AG04449 (cell line): ENCODE measurements around the gene AFAP1.

Source experiments
- CTCF ChIA-PET: fragments of 350-600 bp; formaldehyde crosslinking; extraction: SDS; loops from one replicate; lab custom pipeline; 2021; ENCODE audit warnings: antibody characterized with exemption; lab: Yijun Ruan, JAX
- POLR2A ChIA-PET: fragments of 400-600, 350-600 bp; formaldehyde crosslinking; extraction: SDS; loops from one replicate; lab custom pipeline; 2020; ENCODE audit warnings: antibody characterized with exemption, inconsistent platforms; lab: Yijun Ruan, JAX
- DNase-seq: peaks from one replicate; pipeline ENCODE4 v3.0.0-alpha.2; 2010; ENCODE audit warnings: low read depth, low spot score
- H3K4me3 ChIP-seq: 2 replicates; pipeline ENCODE4 v1.5.1; 2011; ENCODE audit warnings: low read depth, mild to moderate bottlenecking, control low read depth, low read length
- TF ChIP-seq, protein P1 (sequence below): IDR thresholded peaks from one replicate; pipeline ENCODE4 v1.5.1; 2011; ENCODE audit warnings: mild to moderate bottlenecking, moderate library complexity, low read length, control low read depth, inconsistent platforms; ENCODE audit not compliant: insufficient read depth; ENCODE audit errors: missing control alignments

The AFAP1 gene

DNA sequence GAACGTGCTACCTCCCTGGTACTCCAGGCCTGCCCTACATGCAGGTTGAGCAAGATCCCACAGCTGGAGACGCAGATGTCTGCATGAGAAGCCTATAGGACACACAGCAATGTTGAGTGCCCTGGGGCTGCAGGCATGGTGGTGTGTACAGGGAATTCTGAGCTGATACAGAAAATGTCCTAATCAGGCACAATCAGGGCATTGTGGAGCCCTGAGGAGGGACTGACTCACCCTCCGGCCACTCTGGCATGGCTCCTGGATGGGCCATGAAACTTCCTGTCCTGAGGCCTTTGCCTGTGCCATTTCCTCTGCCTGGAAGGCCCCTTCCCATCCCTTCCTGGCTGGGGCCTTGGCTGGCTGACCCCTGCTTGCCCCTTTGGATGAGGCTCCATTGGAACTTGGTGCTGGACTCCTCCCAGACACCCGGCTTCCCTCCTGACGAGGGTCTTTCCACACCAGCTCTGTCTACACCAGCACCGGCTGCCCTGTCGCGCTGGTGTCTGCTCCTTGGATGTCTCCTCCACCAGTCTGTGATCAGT lies 16.7 kb upstream of the AFAP1 start:
- no peak overlapping the region for H3K4me3 ChIP-seq
- ChIA-PET POLR2A (interaction anchor here (1.4 kb wide), 1 partner anchor 17 kb away, joined by 4 read pairs; the partner anchor contains the start of gene AFAP1), CTCF (interaction anchor here (1.1 to 1.7 kb wide), 2 partner anchors 13 to 154 kb away, joined by 3 to 5 read pairs; no protein-coding TSS in a partner anchor)
- no peak for DNase-seq
- TF ChIP-seq, protein P1, sequence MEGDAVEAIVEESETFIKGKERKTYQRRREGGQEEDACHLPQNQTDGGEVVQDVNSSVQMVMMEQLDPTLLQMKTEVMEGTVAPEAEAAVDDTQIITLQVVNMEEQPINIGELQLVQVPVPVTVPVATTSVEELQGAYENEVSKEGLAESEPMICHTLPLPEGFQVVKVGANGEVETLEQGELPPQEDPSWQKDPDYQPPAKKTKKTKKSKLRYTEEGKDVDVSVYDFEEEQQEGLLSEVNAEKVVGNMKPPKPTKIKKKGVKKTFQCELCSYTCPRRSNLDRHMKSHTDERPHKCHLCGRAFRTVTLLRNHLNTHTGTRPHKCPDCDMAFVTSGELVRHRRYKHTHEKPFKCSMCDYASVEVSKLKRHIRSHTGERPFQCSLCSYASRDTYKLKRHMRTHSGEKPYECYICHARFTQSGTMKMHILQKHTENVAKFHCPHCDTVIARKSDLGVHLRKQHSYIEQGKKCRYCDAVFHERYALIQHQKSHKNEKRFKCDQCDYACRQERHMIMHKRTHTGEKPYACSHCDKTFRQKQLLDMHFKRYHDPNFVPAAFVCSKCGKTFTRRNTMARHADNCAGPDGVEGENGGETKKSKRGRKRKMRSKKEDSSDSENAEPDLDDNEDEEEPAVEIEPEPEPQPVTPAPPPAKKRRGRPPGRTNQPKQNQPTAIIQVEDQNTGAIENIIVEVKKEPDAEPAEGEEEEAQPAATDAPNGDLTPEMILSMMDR = no peak

DNA sequence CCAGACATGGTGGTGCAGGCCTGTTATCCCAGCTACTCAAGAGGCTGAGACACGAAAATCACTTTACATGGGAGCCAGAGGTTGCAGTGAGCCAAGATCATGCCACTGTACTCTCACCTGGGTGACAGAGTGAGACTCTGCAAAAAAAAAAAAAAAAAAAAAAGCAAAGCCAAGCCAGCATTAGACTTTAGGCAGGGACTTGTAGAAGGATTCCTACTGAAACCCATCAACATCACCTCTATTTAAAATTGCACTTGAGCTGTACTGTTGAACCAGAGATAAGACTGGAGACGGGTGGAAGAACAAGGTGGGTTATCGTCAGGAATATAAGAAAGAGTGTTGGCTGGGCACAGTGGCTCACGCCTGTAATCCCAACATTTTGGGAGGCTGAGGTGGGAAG lies 15.7 kb upstream of the AFAP1 start:
- TF ChIP-seq, protein P1 = no peak
- no peak for DNase-seq
- CTCF ChIA-PET = interaction anchor here (0.7 to 1.7 kb wide), 2 partner anchors 12 to 151 kb away, joined by 3 to 5 read pairs; no protein-coding TSS in a partner anchor
- POLR2A ChIA-PET = interaction anchor here (0.6 to 1.4 kb wide), 3 partner anchors 16 to 138 kb away, joined by 3 to 6 read pairs (median 4); partner anchors contain the start of gene AFAP1
- H3K4me3 ChIP-seq = no peak overlapping the region

DNA sequence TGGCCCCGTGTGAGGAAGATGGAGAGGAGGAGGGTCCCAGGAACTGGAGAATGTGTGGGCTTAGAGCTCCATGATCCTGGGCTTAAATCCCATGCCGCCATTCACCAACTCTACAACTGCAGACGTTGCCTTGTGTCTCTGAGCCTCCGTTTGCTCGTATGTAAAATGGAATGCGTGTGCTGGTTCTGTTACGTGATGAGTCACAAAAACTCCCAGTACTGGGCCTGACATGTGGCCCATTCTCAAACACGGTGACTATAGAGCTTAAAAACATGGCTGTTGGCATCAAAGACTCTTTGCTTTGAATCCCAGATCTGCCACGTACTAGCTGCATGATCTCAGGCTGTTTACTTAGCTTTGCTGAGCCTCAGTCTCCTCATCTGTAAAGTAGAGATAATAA lies 13.0 kb upstream of the AFAP1 start:
- TF ChIP-seq, protein P1 = no peak
- POLR2A ChIA-PET = no interaction called here
- CTCF ChIA-PET = interaction anchor here (1.0 kb wide), 1 partner anchor 148 kb away, joined by 4 read pairs; no protein-coding TSS in a partner anchor

DNA sequence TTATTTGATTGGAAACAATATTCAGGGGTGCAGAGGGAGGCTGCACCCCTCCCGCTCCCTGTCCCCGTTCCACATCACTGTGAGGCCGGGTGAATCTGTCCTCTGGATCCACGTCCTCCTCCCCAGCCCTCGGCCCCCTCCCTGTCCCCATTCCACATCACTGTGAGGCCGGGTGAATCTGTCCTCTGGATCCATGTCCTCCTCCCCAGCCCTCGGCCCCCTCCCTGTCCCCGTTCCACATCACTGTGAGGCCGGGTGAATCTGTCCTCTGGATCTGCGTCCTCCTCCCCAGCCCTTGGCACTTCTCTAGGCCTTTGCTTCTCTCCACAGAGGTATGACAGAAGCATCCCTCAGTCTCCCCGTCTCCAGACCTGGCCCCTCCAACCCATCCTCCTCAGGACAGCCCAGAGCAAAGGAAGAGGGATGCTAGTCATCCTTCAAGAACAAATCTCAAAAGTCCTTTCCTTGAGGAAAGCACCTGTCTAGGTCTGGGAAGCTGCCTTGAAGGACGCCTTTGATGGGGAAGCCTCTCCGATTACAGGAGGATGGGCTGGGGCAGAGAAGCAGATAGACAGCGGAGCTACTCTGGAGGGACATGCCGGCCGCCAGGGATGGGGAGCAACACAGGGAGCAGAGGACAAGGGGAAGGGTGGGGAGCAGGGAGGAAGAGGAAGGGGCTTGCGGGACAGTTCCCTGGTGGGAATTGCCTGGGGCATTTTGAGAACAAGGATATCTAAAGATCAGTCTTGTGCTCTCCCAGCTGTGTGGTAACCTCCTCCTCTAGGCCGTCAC lies 10.8 kb upstream of the AFAP1 start:
- H3K4me3 ChIP-seq = no peak overlapping the region
- TF ChIP-seq, protein P1 = no peak
- POLR2A ChIA-PET = no interaction called here
- CTCF ChIA-PET = interaction anchor here (1.1 to 1.3 kb wide), 2 partner anchors 13 to 37 kb away, joined by 3 to 4 read pairs; no protein-coding TSS in a partner anchor
- DNase-seq = no peak

More for the DNA sequence above, 13.0 kb upstream of the AFAP1 start:
- no peak for DNase-seq
- no peak overlapping the region for H3K4me3 ChIP-seq

DNA sequence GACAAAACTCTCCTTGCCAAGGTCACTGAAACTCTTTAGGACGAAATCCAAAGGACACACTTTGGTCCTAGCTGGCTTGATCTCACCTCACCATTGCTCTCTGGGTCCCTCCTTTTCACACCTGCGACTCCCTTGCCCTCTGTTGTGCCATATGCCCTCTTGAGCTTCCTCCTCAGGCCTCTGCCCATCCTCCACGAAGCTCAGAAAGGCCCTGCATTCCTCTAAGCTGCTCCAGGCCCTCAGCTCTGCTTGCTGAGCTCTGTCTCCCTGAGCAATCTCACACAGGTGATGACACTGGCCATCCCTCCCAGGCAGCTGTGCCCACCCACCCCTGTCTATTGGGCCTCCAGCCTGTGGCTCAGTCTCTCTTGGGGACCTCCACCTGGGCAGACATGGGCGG lies 10.1 kb upstream of the AFAP1 start:
- TF ChIP-seq, protein P1 = no peak
- CTCF ChIA-PET = interaction anchor here (0.6 to 1.3 kb wide), 2 partner anchors 12 to 70 kb away, joined by 3 to 4 read pairs; no protein-coding TSS in a partner anchor
- DNase-seq = no peak
- POLR2A ChIA-PET = interaction anchor here (1.7 kb wide), 1 partner anchor 10 kb away, joined by 5 read pairs; the partner anchor contains the start of gene AFAP1
- no peak overlapping the region for H3K4me3 ChIP-seq
